Measurements from ENCODE around the gene KDM6A.
"Not testable (repeated sequence)": the region's sequence is repeated elsewhere in the genome, so short reads cannot be mapped to it uniquely, and the experiment has no call there.

The KDM6A gene

GRCh38 chrX:45011597-45011996 is 138.6 kb downstream of the KDM6A start:
- no peak for DNase-seq

- DNase-seq, result no peak
Observed at GRCh38 chrX:45017946-45018345, 145.0 kb downstream of the KDM6A start.

- no peak for DNase-seq
Observed at GRCh38 chrX:45022150-45022549, 149.2 kb downstream of the KDM6A start.

- no peak for DNase-seq
Observed at GRCh38 chrX:45024501-45024900, 151.5 kb downstream of the KDM6A start.

- DNase-seq, result no peak
Observed at GRCh38 chrX:45026036-45026435, 153.0 kb downstream of the KDM6A start.

- DNase-seq, result no peak
Observed at GRCh38 chrX:45031830-45032378, 158.9 kb downstream of the KDM6A start.

GRCh38 chrX:45035071-45035470 is 162.1 kb downstream of the KDM6A start:
- DNase-seq, result no peak

- no peak for DNase-seq
Observed at GRCh38 chrX:45036161-45036560, 163.2 kb downstream of the KDM6A start.

GRCh38 chrX:45040137-45040536 is 167.1 kb downstream of the KDM6A start:
- DNase-seq, result not testable (repeated sequence)

GRCh38 chrX:45046417-45046816 is 173.4 kb downstream of the KDM6A start:
- DNase-seq, result no peak

GRCh38 chrX:45050558-45050957 is 177.6 kb downstream of the KDM6A start:
- no peak for DNase-seq

GRCh38 chrX:45056428-45057145 is 183.6 kb downstream of the KDM6A start:
- DNase-seq, result no peak

- DNase-seq, result not testable (repeated sequence)
Observed at GRCh38 chrX:45059906-45060305, 186.9 kb downstream of the KDM6A start.

- DNase-seq, result no peak
Observed at GRCh38 chrX:45063319-45064095, 190.5 kb downstream of the KDM6A start.

- DNase-seq, result no peak
Observed at GRCh38 chrX:45068569-45068968, 195.6 kb downstream of the KDM6A start.

- DNase-seq, result no peak
Observed at GRCh38 chrX:45070116-45071007, 197.4 kb downstream of the KDM6A start.

- not testable (repeated sequence) for DNase-seq
Observed at GRCh38 chrX:45073011-45073410, 200.0 kb downstream of the KDM6A start.

GRCh38 chrX:45077748-45078424 is 204.9 kb downstream of the KDM6A start:
- DNase-seq, result no peak

GRCh38 chrX:45083314-45083713 is 210.3 kb downstream of the KDM6A start:
- DNase-seq, result no peak

- DNase-seq, result no peak
Observed at GRCh38 chrX:45110494-45110893, 237.5 kb downstream of the KDM6A start.

GRCh38 chrX:45126158-45126557 is 253.2 kb downstream of the KDM6A start:
- DNase-seq, result no peak

GRCh38 chrX:45128896-45129454 is 256.0 kb downstream of the KDM6A start:
- DNase-seq, result no peak

All from right hindlimb (tissue), 1 donor.